ENCODE results near the gene ZNF442. TPM values are rescaled to one million over a fixed set of nuclear protein-coding genes. Genes with fewer than 3 reads are reported as not detected.

Gene ZNF442
- total and polyA plus RNA-seq, 2 donors (not counting 1 experiment from before 2014, with no cell fraction given): 0.81 to 5.1 TPM

DNA sequence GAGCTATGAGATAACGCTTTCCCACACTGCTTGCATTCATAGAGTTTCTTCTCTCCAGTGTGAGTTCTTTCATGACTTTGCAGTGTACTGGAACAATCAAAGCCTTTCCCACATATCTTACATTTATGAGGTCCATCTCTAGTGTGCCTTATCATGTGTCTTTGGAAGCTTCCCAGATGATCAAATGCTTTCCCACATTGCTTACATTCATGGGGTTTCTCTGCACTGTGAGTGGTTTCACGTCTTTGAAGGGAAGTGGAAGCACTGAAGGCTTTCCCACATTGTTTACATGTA is 14.9 kb upstream of the ZNF442 start:
- TF ChIP-seq EZH2 (IDR thresholded peaks at IDR 0.05; ENCODE audit: low read length, missing control alignments): no peak
- TF ChIP-seq, protein P1, sequence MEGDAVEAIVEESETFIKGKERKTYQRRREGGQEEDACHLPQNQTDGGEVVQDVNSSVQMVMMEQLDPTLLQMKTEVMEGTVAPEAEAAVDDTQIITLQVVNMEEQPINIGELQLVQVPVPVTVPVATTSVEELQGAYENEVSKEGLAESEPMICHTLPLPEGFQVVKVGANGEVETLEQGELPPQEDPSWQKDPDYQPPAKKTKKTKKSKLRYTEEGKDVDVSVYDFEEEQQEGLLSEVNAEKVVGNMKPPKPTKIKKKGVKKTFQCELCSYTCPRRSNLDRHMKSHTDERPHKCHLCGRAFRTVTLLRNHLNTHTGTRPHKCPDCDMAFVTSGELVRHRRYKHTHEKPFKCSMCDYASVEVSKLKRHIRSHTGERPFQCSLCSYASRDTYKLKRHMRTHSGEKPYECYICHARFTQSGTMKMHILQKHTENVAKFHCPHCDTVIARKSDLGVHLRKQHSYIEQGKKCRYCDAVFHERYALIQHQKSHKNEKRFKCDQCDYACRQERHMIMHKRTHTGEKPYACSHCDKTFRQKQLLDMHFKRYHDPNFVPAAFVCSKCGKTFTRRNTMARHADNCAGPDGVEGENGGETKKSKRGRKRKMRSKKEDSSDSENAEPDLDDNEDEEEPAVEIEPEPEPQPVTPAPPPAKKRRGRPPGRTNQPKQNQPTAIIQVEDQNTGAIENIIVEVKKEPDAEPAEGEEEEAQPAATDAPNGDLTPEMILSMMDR (conservative IDR thresholded peaks at IDR 0.05 in 1 of 2, IDR thresholded peaks at IDR 0.05 in 1 of 2; ENCODE audit: low read depth in 1 of 2, low read length in 2 of 2): no peak
- Histone ChIP-seq H3K9ac (ENCODE audit: insufficient read depth, low read length) (no peak overlapping the region), H3K79me2 (ENCODE audit: control insufficient read depth, insufficient read depth, low read length) (no peaks in the 10 kb centered on the region), H2AFZ (ENCODE audit: low read length) (no peak overlapping the region), H3K4me3 (replicated peaks in 1 of 4; ENCODE audit: control extremely low read depth in 1 of 4, insufficient read depth in 1 of 4, low read depth in 3 of 4, low read length in 4 of 4) (no peak overlapping the region), H3K9me3 (ENCODE audit: control insufficient read depth, insufficient read depth, low read depth, low read length) (no peaks in the 10 kb centered on the region), H4K20me1 (ENCODE audit: control insufficient read depth, extremely low read depth, insufficient read depth, low read length) (no peaks in the 10 kb centered on the region), H3K27me3 (ENCODE audit: control insufficient read depth, insufficient read depth, low read length) (no peaks in the 10 kb centered on the region), H3K4me2 (ENCODE audit: extremely low read depth, insufficient read depth, low read length) (no peak overlapping the region), H3K4me1 (ENCODE audit: control insufficient read depth, extremely low read depth, insufficient read depth, low read length) (no peaks in the 10 kb centered on the region), H3K36me3 (ENCODE audit: control insufficient read depth, insufficient read depth, low read length) (no peaks in the 10 kb centered on the region), H3K27ac (ENCODE audit: insufficient read depth, low read length) (no peak overlapping the region)
- DNase-seq (ENCODE audit: low read depth in 2 of 2): no peak

DNA sequence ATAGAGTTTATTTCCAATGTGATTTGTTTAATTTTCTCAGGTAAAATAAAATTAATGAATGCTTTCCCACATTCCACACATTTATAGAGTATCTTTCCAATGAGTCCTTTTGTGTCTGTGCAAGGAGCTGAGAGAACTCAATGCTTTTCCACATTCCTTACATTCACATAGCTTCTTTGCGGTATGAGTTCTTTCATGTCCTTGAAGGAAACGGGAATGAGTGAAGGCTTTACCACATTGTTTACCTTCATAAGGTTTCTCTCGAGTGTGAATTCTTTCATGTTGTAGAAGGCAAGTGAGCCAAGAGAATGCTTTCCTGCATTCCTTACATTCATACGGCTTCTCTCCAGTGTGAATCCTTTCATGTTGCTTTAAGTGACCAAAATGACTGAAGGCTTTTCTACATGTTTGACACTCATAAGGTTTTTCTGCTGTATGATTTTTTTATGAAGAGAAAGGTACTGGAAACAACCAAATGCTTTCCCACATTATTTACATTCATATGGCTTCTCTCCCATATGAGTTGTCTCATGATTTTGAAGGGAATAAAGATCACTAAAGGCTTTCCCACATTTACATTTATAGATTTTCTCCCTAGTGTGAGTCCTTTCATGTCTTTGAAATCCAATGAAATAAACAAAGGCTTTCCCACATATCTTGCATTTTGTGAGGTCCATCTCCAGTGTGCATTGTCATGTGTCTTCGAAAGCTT is 14.4 kb upstream of the ZNF442 start:
- Histone ChIP-seq H3K27ac (ENCODE audit: insufficient read depth, low read length) (no peak overlapping the region), H2AFZ (ENCODE audit: low read length) (no peak overlapping the region), H3K36me3 (ENCODE audit: control insufficient read depth, insufficient read depth, low read length) (no peaks in the 10 kb centered on the region), H4K20me1 (ENCODE audit: control insufficient read depth, extremely low read depth, insufficient read depth, low read length) (no peaks in the 10 kb centered on the region), H3K4me2 (ENCODE audit: extremely low read depth, insufficient read depth, low read length) (no peak overlapping the region), H3K79me2 (ENCODE audit: control insufficient read depth, insufficient read depth, low read length) (no peaks in the 10 kb centered on the region), H3K9ac (ENCODE audit: insufficient read depth, low read length) (no peak overlapping the region), H3K4me1 (ENCODE audit: control insufficient read depth, extremely low read depth, insufficient read depth, low read length) (no peaks in the 10 kb centered on the region), H3K9me3 (ENCODE audit: control insufficient read depth, insufficient read depth, low read depth, low read length) (no peaks in the 10 kb centered on the region), H3K27me3 (ENCODE audit: control insufficient read depth, insufficient read depth, low read length) (no peaks in the 10 kb centered on the region), H3K4me3 (replicated peaks in 1 of 4; ENCODE audit: control extremely low read depth in 1 of 4, insufficient read depth in 1 of 4, low read depth in 3 of 4, low read length in 4 of 4) (no peak overlapping the region)
- DNase-seq (ENCODE audit: low read depth in 2 of 2): no peak
- no peak for TF ChIP-seq EZH2 (IDR thresholded peaks at IDR 0.05; ENCODE audit: low read length, missing control alignments)
- TF ChIP-seq, protein P1 (conservative IDR thresholded peaks at IDR 0.05 in 1 of 2, IDR thresholded peaks at IDR 0.05 in 1 of 2; ENCODE audit: low read depth in 1 of 2, low read length in 2 of 2): no peak

DNA sequence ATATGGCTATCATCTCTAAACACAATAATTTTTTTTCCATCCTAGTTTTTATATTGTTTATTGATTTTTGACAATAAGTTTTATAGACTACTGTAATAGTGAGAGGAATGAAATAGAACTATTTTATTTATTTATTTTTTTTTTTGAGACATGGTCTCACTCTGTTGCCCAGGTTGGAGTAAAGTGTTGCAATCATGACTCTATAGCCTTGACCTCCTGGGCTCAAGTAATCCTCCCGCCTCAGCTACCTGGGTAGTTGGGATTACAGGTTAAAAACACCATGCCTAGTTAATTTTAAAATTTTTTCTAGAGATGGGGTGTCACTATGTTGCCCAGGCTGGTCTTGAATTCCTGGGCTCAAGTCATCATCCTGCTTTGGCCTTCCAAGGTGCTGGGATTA is 8.5 kb upstream of the ZNF442 start:
- no peak overlapping the region for H2AFZ ChIP-seq (ENCODE audit: low read length)
- H3K79me2 ChIP-seq (ENCODE audit: control insufficient read depth, insufficient read depth, low read length): no peaks in the 10 kb centered on the region
- H3K9ac ChIP-seq (ENCODE audit: insufficient read depth, low read length): no peak overlapping the region
- H3K4me2 ChIP-seq (ENCODE audit: extremely low read depth, insufficient read depth, low read length): no peak overlapping the region
- no peak for DNase-seq (ENCODE audit: low read depth in 2 of 2)
- H3K36me3 ChIP-seq (ENCODE audit: control insufficient read depth, insufficient read depth, low read length): no peaks in the 10 kb centered on the region
- H3K27me3 ChIP-seq (ENCODE audit: control insufficient read depth, insufficient read depth, low read length): no peaks in the 10 kb centered on the region
- no peak overlapping the region for H3K4me3 ChIP-seq (replicated peaks in 1 of 4; ENCODE audit: control extremely low read depth in 1 of 4, insufficient read depth in 1 of 4, low read depth in 3 of 4, low read length in 4 of 4)
- H4K20me1 ChIP-seq (ENCODE audit: control insufficient read depth, extremely low read depth, insufficient read depth, low read length): no peaks in the 10 kb centered on the region
- no peaks in the 10 kb centered on the region for H3K4me1 ChIP-seq (ENCODE audit: control insufficient read depth, extremely low read depth, insufficient read depth, low read length)
- H3K27ac ChIP-seq (ENCODE audit: insufficient read depth, low read length): no peak overlapping the region
- TF ChIP-seq, protein P1 (conservative IDR thresholded peaks at IDR 0.05 in 1 of 2, IDR thresholded peaks at IDR 0.05 in 1 of 2; ENCODE audit: low read depth in 1 of 2, low read length in 2 of 2): no peak
- TF ChIP-seq EZH2 (IDR thresholded peaks at IDR 0.05; ENCODE audit: low read length, missing control alignments): no peak
- H3K9me3 ChIP-seq (ENCODE audit: control insufficient read depth, insufficient read depth, low read depth, low read length): no peaks in the 10 kb centered on the region

Measured in fibroblast of lung (primary cell).